ENCODE measurements around the gene JRKL. TPM values are rescaled to one million over a fixed set of nuclear protein-coding genes. Genes with fewer than 3 reads are reported as not detected.

Gene JRKL
- total and polyA plus RNA-seq, 2 of the 13 experiments (the other 11 are each of a cell fraction or from before 2014, with no cell fraction given) = 3.2 to 4.5 TPM

- TF ChIP-seq ZFP90 (CRISPR knock-in tag; IDR thresholded peaks at IDR 0.05; ENCODE audit: borderline replicate concordance) = no peak
- no peak for TF ChIP-seq TMF1 (CRISPR knock-in tag; IDR thresholded peaks at IDR 0.05; ENCODE audit: low read depth)
- no peak for TF ChIP-seq NFYC (CRISPR knock-in tag; IDR thresholded peaks at IDR 0.05)
- no peak for TF ChIP-seq HNF4G (IDR thresholded peaks at IDR 0.05; ENCODE audit: borderline replicate concordance, low read depth, low read length)
- TF ChIP-seq HNF4G (CRISPR knock-in tag; IDR thresholded peaks at IDR 0.05; ENCODE audit: borderline replicate concordance, low read depth) = 0 out of 2 replicates have a peak, but pooled peaks have one; percentile 37
- 0 out of 2 replicates have a peak, but pooled peaks have one; percentile 58 for TF ChIP-seq ATF6 (CRISPR knock-in tag; conservative IDR thresholded peaks at IDR 0.05)
- TF ChIP-seq HOMEZ (CRISPR knock-in tag; IDR thresholded peaks at IDR 0.05; ENCODE audit: low read depth) = 0 out of 2 replicates have a peak, but pooled peaks have one; percentile 37
- no peak for TF ChIP-seq HCFC1 (IDR thresholded peaks at IDR 0.05; ENCODE audit: low read depth, low read length)
- TF ChIP-seq, protein P1, sequence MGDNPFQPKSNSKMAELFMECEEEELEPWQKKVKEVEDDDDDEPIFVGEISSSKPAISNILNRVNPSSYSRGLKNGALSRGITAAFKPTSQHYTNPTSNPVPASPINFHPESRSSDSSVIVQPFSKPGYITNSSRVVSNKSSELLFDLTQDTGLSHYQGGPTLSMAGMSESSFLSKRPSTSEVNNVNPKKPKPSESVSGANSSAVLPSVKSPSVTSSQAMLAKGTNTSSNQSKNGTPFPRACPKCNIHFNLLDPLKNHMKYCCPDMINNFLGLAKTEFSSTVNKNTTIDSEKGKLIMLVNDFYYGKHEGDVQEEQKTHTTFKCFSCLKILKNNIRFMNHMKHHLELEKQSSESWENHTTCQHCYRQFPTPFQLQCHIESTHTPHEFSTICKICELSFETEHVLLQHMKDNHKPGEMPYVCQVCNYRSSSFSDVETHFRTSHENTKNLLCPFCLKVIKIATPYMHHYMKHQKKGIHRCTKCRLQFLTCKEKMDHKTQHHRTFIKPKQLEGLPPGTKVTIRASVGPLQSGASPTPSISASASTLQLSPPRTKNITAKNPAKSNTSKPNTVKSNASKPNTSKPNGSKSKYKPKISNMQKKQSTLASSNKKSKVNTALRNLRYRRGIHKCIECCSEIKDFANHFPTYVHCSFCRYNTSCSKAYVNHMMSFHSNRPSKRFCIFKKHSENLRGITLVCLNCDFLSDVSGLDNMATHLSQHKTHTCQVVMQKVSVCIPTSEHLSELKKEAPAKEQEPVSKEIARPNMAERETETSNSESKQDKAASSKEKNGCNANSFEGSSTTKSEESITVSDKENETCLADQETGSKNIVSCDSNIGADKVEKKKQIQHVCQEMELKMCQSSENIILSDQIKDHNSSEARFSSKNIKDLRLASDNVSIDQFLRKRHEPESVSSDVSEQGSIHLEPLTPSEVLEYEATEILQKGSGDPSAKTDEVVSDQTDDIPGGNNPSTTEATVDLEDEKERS (CRISPR knock-in tag; IDR thresholded peaks at IDR 0.05) = no peak
- TF ChIP-seq FOXO1 (CRISPR knock-in tag; IDR thresholded peaks at IDR 0.05) = no peak; the same call in 1 of the 2 replicates
- no peak for TF ChIP-seq PRDM15 (CRISPR knock-in tag; IDR thresholded peaks at IDR 0.05)
- no peak for TF ChIP-seq ONECUT2 (CRISPR knock-in tag; IDR thresholded peaks at IDR 0.05)
- no peak for TF ChIP-seq NR2F6 (IDR thresholded peaks at IDR 0.05)
- 0 out of 2 replicates have a peak, but pooled peaks have one; percentile 39 for TF ChIP-seq NR2F6 (CRISPR knock-in tag; IDR thresholded peaks at IDR 0.05)
- TF ChIP-seq IRF2 (CRISPR knock-in tag; IDR thresholded peaks at IDR 0.05) = peak; percentile 75; the same call in 1 of the 2 replicates
- TF ChIP-seq ZNF382 (CRISPR knock-in tag; IDR thresholded peaks at IDR 0.05; ENCODE audit: borderline replicate concordance) = no peak
- TF ChIP-seq, protein P2, sequence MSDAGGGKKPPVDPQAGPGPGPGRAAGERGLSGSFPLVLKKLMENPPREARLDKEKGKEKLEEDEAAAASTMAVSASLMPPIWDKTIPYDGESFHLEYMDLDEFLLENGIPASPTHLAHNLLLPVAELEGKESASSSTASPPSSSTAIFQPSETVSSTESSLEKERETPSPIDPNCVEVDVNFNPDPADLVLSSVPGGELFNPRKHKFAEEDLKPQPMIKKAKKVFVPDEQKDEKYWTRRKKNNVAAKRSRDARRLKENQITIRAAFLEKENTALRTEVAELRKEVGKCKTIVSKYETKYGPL (CRISPR knock-in tag; IDR thresholded peaks at IDR 0.05) = no peak
Measured at GRCh38 chr11:96342961-96343711, 46.7 kb upstream of the JRKL start, which contains the start of gene MAML2 (continued).

Data from HepG2 (cell line).